ENCODE data around the gene ANKRD39. TPM values are rescaled to one million over a fixed set of nuclear protein-coding genes. Genes with fewer than 3 reads are reported as not detected.

The ANKRD39 gene
- total and polyA plus RNA-seq, 2 of the 4 experiments (the other 2 are of a cell fraction): 12.5 to 17.0 TPM

DNA sequence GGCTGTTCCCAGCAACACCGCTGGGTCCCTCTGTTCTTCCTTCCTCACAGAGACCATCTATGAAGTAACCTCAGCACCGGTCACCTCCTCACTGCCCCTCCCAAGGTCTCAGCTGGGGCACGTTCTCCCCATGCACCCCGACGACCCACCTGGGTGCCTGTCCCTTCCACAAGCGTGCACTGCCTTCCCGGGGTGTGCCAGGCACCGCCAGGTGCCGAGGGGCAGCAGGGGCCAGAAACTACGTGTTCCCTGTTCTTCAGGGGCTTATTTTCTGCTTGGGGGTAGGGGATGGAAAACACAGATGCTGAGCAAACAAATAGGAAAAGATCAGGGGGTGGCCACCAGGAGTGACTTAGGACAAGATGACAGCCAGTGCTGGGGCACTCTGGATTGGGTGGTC, 42.4 kb upstream of the ANKRD39 start:
- Histone ChIP-seq H3K9ac (ENCODE audit: low read depth, low read length) (no peak overlapping the region), H3K9me3 (ENCODE audit: control insufficient read depth, insufficient read depth, low read length) (no peaks in the 10 kb centered on the region), H4K20me1 (ENCODE audit: insufficient read depth, low read length) (no peaks in the 10 kb centered on the region), H2AK9ac (replicated peaks; ENCODE audit: low read depth, low read length, poor library complexity) (no peak overlapping the region), H2BK20ac (ENCODE audit: low read depth, low read length) (no peak overlapping the region), H4K91ac (ENCODE audit: insufficient read depth, low read depth, low read length) (no peak overlapping the region), H3K23ac (ENCODE audit: low read depth, low read length) (no peak overlapping the region), H2BK5ac (ENCODE audit: low read depth, low read length, poor library complexity, severe bottlenecking) (no peak overlapping the region), H3K4ac (ENCODE audit: low read depth, low read length) (no peak overlapping the region), H3K27ac (ENCODE audit: insufficient read depth, low read length) (no peak overlapping the region), H2BK15ac (ENCODE audit: low read depth, low read length) (no peak overlapping the region), H3K36me3 (ENCODE audit: control insufficient read depth, insufficient read depth, low read length) (no peaks in the 10 kb centered on the region), H4K8ac (ENCODE audit: low read depth in 2 of 2, low read length in 2 of 2) (no peak overlapping the region), H3K4me2 (ENCODE audit: low read depth, low read length) (no peak overlapping the region), H3K79me1 (ENCODE audit: low read depth in 1 of 2, low read length in 2 of 2) (no peaks in the 10 kb centered on the region), H3K4me1 (ENCODE audit: control insufficient read depth, insufficient read depth, low read length) (peaks cover 3% of the 10 kb centered on the region; the same call in 1 of the 2 replicates), H3K14ac (replicated peaks; ENCODE audit: low read depth, low read length) (no peak overlapping the region), H3K27me3 (ENCODE audit: control insufficient read depth, insufficient read depth, low read length) (no peaks in the 10 kb centered on the region; the same call in 1 of the 2 replicates), H4K5ac (ENCODE audit: low read depth, low read length) (no peak overlapping the region), H3K4me3 (ENCODE audit: insufficient read depth, low read depth, low read length) (no peak overlapping the region), H3K9me1 (ENCODE audit: insufficient read depth, low read length) (no peaks in the 10 kb centered on the region), H2BK120ac (ENCODE audit: low read depth, low read length) (no peak overlapping the region), H2AFZ (replicated peaks; ENCODE audit: low read length, poor library complexity) (no peak overlapping the region), H3K56ac (ENCODE audit: extremely low read depth, insufficient read depth, low read length) (no peak overlapping the region), H3K18ac (ENCODE audit: low read depth, low read length) (no peak overlapping the region), H2AK5ac (ENCODE audit: low read depth, low read length) (no peak overlapping the region)
- BruUV-seq (replicated peaks): no TSS peak
- in situ Hi-C loops (cut with MboI; ENCODE audit: low sequenced_read_pairs): no loop called here
- TF ChIP-seq MAZ (IDR thresholded peaks at IDR 0.05; ENCODE audit: borderline replicate concordance, low read depth, low read length) (no peak), CEBPB (IDR thresholded peaks at IDR 0.05; ENCODE audit: low read depth, low read length) (no peak), RAD21 (IDR thresholded peaks at IDR 0.05; ENCODE audit: low read length) (no peak), POLR2A (IDR thresholded peaks at IDR 0.05; ENCODE audit: low read depth, low read length) (no peak), NFE2L2 (IDR thresholded peaks at IDR 0.05; ENCODE audit: low read depth, low read length) (no peak), CHD1 (IDR thresholded peaks at IDR 0.05; ENCODE audit: low read depth, low read length) (no peak), RFX5 (IDR thresholded peaks at IDR 0.05; ENCODE audit: low read depth, low read length) (no peak), BHLHE40 (IDR thresholded peaks at IDR 0.05; ENCODE audit: low read depth, low read length) (no peak), MXI1 (IDR thresholded peaks at IDR 0.05; ENCODE audit: borderline replicate concordance, low read depth, low read length) (no peak), RCOR1 (IDR thresholded peaks at IDR 0.05; ENCODE audit: insufficient replicate concordance, low read length) (no peak), SMC3 (IDR thresholded peaks at IDR 0.05; ENCODE audit: low read depth, low read length) (no peak), FOS (IDR thresholded peaks at IDR 0.05; ENCODE audit: low read depth, low read length) (no peak), MAFK (IDR thresholded peaks at IDR 0.05; ENCODE audit: low read depth, low read length) (no peak)
- TF ChIP-seq, protein P1, sequence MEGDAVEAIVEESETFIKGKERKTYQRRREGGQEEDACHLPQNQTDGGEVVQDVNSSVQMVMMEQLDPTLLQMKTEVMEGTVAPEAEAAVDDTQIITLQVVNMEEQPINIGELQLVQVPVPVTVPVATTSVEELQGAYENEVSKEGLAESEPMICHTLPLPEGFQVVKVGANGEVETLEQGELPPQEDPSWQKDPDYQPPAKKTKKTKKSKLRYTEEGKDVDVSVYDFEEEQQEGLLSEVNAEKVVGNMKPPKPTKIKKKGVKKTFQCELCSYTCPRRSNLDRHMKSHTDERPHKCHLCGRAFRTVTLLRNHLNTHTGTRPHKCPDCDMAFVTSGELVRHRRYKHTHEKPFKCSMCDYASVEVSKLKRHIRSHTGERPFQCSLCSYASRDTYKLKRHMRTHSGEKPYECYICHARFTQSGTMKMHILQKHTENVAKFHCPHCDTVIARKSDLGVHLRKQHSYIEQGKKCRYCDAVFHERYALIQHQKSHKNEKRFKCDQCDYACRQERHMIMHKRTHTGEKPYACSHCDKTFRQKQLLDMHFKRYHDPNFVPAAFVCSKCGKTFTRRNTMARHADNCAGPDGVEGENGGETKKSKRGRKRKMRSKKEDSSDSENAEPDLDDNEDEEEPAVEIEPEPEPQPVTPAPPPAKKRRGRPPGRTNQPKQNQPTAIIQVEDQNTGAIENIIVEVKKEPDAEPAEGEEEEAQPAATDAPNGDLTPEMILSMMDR (conservative IDR thresholded peaks at IDR 0.05; ENCODE audit: low read depth, low read length): no peak
- TF ChIP-seq, protein P2, sequence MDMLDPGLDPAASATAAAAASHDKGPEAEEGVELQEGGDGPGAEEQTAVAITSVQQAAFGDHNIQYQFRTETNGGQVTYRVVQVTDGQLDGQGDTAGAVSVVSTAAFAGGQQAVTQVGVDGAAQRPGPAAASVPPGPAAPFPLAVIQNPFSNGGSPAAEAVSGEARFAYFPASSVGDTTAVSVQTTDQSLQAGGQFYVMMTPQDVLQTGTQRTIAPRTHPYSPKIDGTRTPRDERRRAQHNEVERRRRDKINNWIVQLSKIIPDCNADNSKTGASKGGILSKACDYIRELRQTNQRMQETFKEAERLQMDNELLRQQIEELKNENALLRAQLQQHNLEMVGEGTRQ (IDR thresholded peaks at IDR 0.05; ENCODE audit: low read depth, low read length): no peak
- TF ChIP-seq, protein P3, sequence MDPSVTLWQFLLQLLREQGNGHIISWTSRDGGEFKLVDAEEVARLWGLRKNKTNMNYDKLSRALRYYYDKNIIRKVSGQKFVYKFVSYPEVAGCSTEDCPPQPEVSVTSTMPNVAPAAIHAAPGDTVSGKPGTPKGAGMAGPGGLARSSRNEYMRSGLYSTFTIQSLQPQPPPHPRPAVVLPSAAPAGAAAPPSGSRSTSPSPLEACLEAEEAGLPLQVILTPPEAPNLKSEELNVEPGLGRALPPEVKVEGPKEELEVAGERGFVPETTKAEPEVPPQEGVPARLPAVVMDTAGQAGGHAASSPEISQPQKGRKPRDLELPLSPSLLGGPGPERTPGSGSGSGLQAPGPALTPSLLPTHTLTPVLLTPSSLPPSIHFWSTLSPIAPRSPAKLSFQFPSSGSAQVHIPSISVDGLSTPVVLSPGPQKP (IDR thresholded peaks at IDR 0.05; ENCODE audit: borderline replicate concordance, low read depth, low read length): no peak
- intact Hi-C loops (cut with micrococcal nuclease): no loop called here
- POLR2A ChIA-PET (ENCODE audit: unreplicated experiment): interaction anchor here (1.0 kb wide), 1 partner anchor 32 kb away, joined by 3 read pairs; no protein-coding TSS in a partner anchor
- CTCF ChIA-PET: no interaction called here
- no CpG with 5 or more reads among the region's 10 CpGs for WGBS, 2 experiments (ENCODE audit: extremely low coverage in 2 of 2, insufficient read length in 1 of 2)
- ATAC-seq (ENCODE audit: low read depth) (no peak), DNase-seq (no peak)
- dilution Hi-C loops (cut with HindIII; ENCODE audit: low sequenced_read_pairs, unreplicated experiment): no loop called here

All from IMR-90 (cell line).